GM18858 (cell line): ENCODE measurements around the gene GLCE.
"Not testable (repeated sequence)": the region's sequence is repeated elsewhere in the genome, so short reads cannot be mapped to it uniquely, and the experiment has no call there.

Source experiments
- ATAC-seq: cut with Tn5 transposase; IDR thresholded peaks from one replicate; pipeline ENCODE4 v1.9.1; 2021; ENCODE audit not compliant: unreplicated experiment

The GLCE gene

DNA sequence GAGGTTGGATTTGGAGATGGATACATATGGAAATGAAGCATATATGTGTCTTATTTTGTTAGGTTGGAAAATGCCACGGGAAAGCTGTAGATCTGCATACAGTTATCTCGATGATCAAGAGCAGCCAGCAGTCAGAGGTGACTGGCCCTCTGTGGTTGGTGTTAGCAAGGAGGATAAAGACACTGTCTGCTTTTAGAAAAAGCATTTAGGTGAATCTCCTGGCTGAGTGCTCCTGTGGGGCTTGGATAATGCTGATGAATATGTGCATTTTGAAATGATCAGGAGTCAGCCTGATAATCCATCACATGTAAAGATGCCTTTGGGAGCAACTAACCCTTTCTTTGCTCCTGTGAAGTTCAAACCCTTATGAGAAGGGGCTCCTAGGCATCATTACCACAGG is 24.9 kb upstream of the GLCE start:
- ATAC-seq, result no peak

DNA sequence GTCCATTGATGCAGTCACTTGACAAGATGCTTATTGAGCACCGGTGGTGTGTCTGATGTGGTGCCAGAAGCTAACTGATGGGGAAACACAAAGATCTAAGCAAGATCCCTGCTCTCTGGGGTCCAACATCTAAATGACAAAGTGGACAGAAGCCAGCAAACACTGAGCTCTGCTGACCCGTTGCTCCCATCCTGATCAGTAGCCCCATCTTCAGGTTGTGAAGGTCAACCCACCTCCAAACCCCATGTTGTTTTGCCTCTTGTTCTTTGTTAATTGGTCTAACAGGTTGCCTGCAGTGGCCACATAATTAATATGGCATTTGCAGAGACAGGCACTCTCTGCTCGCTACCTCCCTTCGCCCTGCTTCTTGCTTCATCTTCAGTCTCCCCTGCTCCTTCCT is 21.5 kb upstream of the GLCE start:
- ATAC-seq, result no peak

DNA sequence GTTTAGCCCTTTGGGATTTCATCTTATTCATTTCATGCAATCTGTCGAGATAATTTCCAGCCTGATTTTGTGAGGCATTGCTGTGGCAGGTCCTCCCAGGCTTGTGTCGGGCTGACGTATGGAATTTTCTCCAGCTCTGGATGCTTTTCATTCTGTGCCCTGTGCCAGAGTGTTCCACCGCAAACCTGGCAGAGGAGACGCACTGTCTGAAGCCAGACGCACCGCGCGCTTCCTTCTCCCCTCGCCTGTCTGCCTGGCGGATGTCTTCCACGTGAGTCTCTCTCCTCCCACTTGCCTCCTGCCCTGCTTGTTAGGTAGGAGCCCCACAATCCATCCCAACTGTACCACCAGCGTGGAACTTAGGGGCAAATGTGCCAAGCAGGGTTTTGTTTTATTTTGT is 20.1 kb upstream of the GLCE start:
- no peak for ATAC-seq

DNA sequence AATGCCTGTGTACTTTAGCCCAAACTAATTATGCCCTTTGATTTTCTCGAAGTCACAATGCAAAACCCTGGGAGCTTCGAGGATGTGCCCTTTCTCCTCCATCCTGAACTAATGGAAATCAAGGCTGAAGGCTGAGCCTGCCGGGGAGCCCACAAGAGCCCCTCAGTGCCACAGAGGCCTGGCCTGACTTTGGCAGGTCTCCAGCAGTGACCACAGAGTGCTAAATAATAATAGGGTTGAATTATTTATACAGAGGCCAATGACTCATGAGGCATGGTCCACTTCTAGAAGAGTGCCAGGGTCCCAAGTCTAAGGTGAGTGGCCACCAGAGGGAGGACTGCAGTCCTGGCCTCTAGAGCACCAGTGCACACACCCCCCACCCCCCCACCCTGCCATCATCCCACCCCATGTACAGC is 19.1 kb upstream of the GLCE start:
- no peak for ATAC-seq

GRCh38 chr15:69141833-69142232 is 18.6 kb upstream of the GLCE start:
- ATAC-seq, result no peak

DNA sequence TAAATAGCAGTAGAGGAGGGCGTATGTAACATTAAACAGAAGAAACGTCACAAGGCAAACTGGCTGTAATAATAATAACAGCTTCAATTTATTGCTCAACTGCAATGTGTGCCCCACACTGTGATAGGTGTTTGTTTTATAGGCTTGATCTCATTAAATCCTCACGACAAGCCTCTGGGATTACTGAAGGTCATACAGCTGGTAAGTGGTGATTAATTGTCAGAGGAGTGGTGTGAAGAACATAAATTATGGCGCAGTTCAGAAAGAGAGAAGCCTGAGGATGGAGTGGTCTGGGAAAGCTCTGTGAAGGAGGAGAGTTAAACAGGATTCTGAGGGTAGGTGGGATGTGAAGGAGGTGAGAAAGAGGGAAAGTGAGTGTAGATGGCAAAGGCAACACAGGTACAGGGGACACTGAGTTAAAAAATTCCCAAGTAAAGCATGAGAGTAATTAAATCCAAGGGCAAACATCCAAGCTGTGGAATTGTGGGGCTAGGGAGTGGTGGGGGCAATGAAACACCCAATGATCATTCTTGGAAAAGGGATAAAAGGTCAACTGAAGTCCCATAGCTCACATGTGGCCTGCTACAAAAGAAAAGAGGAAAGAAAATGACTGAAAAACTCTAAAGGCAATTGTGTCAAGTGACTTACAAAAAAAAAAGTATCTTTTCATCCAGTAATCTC is 16.5 kb upstream of the GLCE start:
- no peak for ATAC-seq

GRCh38 chr15:69144530-69144929 is 15.9 kb upstream of the GLCE start:
- ATAC-seq, result no peak

GRCh38 chr15:69145149-69145693 is 15.2 kb upstream of the GLCE start:
- ATAC-seq, result no peak

DNA sequence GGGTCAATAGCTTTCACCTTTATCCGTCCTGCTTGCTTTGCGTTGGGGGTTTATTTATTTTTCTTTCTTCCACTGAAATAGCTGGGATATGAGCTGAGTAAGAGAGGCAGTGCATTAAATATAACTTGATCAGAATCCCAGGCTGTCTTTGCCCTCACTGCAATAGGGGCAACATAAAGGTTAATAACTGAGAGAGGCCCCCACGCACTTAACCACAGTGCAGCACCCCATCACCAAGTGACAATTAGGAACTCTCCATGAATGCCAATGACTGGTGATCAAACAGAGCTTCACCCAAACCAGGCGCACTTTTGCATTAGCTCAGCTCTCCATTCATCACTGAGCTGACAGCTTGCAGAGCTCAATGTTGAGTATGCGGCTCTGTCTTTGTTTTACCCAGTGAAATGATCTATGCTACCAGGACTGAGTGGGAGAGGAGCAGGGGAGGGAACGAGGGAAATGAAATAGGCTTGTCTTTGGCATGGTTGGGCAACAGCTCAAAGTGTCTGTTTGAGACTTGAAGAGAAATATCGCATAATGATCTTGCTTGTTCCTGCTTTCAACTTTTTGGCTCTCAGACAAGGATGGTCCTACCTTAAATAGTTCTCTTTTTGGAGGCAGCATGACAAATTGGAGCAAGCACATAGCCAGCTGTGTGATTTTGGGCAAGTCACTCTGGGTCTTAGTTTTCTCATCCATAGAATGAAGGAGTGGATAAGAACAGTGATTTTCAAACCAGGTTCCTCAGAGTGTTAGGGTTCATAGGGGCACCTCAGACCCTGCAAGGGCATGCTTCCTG is 14.5 kb upstream of the GLCE start:
- ATAC-seq, result no peak

- no peak for ATAC-seq
Observed at GRCh38 chr15:69146724-69147435, 13.6 kb upstream of the GLCE start.

DNA sequence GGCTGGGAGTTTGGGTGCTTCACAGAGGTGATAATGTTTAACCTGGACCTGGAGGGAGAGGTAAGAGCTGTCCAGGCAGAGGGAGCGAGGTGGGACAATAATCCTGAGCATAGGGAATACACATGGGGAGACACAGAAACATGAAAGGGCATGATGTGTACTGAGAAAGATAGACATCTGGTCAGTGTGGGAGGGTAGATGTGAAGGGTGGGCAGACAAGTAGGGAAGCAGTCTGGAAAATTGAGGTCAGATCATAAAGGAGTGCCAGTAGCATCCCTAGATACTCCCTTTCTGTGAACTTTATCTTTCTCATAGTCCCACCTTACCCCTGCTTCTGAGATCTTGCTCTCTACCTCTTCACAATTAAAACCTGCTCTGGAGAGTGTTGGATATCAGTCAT is 12.0 kb upstream of the GLCE start:
- no peak for ATAC-seq

DNA sequence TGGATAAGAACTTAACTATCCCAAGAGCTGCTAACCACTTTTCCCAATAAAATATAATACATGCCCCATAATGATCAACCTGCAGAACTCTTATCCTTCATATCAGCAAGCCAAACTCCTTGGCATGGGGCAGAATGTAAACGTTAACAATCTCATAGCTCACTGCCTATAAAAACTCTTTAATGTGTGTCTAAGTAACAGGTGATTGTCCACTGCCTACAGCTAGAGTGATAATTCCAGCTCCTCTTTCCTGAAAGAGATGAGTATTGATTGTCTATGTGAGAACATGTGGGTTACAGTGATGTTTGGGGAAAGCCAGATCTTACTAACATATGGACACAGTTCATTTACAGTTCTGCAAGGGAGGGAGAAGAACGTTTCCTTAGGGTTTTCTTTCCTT is 11.3 kb upstream of the GLCE start:
- ATAC-seq, result no peak

GRCh38 chr15:69149803-69150202 is 10.6 kb upstream of the GLCE start:
- no peak for ATAC-seq

GRCh38 chr15:69150336-69150735 is 10.1 kb upstream of the GLCE start:
- no peak for ATAC-seq

GRCh38 chr15:69150841-69151240 is 9.6 kb upstream of the GLCE start:
- ATAC-seq, result no peak

DNA sequence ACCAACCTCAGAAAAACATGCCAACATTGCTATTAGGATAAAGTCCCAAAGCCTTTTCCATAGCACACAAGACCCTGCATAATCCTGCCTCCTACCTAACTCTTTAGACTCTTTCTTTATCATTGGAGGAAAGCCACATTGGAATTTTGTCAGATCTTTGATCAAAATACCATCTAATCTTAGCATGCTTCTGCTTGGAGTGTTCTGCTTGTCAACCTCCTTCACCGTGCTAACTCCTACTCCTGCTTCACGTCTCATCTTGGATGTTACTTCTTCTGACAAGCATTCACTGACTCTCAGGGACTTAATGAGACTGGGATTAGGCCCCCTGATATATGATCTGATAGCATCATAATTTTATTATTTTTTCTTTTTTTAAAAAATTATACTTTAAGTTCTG is 7.4 kb upstream of the GLCE start:
- no peak for ATAC-seq

DNA sequence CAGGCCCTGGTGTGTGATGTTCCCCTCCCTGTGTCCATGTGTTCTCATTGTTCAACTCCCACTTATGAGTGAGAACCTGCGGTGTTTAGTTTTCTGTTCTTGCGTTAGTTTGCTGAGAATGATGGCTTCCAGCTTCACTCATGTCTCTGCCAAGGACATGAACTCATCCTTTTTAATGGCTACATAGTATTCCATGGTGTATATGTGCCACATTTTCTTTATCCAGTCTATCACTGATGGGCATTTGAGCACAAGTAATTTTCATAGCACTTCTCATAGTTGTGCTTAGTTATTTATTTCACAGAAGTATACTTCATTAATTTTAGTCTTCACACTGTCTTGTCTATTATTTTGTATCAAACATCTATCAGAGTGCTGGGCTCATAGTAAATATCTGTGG is 6.8 kb upstream of the GLCE start:
- not testable (repeated sequence) for ATAC-seq

DNA sequence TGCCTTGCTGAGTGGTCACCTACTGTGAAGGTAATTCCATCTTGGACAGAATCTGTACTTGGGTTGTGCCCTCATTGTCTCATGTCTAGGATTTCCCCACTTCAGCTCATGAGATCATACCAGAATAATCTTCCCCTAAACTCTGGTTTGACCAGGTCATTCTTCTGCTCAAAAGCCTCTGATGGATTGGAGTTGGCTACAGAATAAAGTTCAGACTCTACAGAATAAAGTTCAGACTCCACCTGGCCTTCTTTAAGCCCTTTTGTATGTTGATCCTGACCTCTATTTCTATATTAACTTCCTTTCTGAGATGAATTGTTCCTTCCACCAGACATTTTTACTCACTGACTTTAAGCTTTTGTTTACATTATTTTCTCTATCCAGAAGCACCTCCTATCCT is 6.4 kb upstream of the GLCE start:
- ATAC-seq, result no peak

DNA sequence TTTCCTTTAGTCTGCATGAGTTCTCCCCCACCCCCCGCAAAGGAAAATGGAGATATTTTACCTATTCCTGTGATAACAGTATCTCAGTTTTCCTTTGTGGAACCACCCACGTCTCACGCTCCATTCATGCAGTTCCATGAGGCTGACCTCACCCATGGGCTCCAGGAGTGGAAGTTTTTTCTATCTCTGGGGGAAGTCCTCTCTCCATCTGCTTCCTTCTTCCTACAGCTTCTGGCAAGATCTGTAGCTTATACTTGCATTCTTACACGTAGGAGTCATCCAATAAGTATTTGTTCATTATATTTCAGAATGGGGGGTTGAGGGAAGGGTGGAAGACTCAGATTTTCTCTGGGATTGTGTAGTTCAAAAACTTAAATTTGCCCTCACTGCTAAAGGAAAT is 5.8 kb upstream of the GLCE start:
- no peak for ATAC-seq

- no peak for ATAC-seq
Observed at GRCh38 chr15:69156736-69157381, 3.6 kb upstream of the GLCE start.

GRCh38 chr15:69158201-69158842 is 2.1 kb upstream of the GLCE start:
- no peak for ATAC-seq
